Measurements from ENCODE around the gene RNF144B.

DNA sequence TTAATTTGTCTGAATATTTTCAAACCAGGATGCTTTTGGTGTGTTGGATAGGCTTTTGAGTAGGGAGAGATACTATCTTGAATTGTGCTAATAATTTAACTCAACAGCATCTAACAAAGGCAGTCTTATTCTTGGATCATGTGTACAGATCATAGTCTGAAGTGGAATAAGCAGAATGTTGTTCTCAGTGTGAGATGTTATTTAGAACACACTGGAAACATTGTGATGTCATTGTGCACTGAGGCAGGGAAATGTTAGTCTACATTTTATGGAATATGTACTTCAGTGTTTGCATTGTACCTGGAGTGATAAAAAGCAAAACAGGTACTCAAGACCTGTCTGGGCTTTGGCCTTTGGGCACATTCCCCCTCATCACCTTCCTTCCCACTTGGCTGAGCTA, 35.0 kb downstream of the RNF144B start:
- TF ChIP-seq, protein P1, sequence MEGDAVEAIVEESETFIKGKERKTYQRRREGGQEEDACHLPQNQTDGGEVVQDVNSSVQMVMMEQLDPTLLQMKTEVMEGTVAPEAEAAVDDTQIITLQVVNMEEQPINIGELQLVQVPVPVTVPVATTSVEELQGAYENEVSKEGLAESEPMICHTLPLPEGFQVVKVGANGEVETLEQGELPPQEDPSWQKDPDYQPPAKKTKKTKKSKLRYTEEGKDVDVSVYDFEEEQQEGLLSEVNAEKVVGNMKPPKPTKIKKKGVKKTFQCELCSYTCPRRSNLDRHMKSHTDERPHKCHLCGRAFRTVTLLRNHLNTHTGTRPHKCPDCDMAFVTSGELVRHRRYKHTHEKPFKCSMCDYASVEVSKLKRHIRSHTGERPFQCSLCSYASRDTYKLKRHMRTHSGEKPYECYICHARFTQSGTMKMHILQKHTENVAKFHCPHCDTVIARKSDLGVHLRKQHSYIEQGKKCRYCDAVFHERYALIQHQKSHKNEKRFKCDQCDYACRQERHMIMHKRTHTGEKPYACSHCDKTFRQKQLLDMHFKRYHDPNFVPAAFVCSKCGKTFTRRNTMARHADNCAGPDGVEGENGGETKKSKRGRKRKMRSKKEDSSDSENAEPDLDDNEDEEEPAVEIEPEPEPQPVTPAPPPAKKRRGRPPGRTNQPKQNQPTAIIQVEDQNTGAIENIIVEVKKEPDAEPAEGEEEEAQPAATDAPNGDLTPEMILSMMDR (IDR thresholded peaks at IDR 0.05), result no peak
- TF ChIP-seq POLR2A (IDR thresholded peaks at IDR 0.05), result no peak
